ENCODE results near the gene BRICD5.
A peak's percentile ranks its signal among the peaks of the same experiment; 100 is the strongest.
"Not testable (repeated sequence)": the region's sequence is repeated elsewhere in the genome, so short reads cannot be mapped to it uniquely, and the experiment has no call there.

BRICD5 gene

GRCh38 chr16:2210386-2211365 is at the start of gene BRICD5:
Gene BRICD5 (minus strand): TSS chr16:2210863. CDS start chr16:2210833, 30 bp downstream.
- DNase-seq = no peak

GRCh38 chr16:2260250-2260649 is 49.6 kb upstream of the BRICD5 start:
- DNase-seq = no peak

GRCh38 chr16:2258530-2258929 is 47.9 kb upstream of the BRICD5 start:
- DNase-seq = not testable (repeated sequence)

GRCh38 chr16:2257726-2258125 is 47.1 kb upstream of the BRICD5 start:
- no peak for DNase-seq

- no peak for DNase-seq
Observed at GRCh38 chr16:2256531-2257140, 46.0 kb upstream of the BRICD5 start.

GRCh38 chr16:2253293-2253692 is 42.6 kb upstream of the BRICD5 start:
- DNase-seq = no peak

GRCh38 chr16:2252806-2253148 is 42.1 kb upstream of the BRICD5 start:
- DNase-seq = no peak

GRCh38 chr16:2251296-2252111 is 40.8 kb upstream of the BRICD5 start, which contains the start of gene ECI1:
Gene ECI1 (minus strand): TSS chr16:2251587. CDS start chr16:2251566, 21 bp downstream.
- DNase-seq = peak; percentile 81

GRCh38 chr16:2250652-2251295 is 40.1 kb upstream of the BRICD5 start:
- DNase-seq = no peak

GRCh38 chr16:2246301-2246885 is 35.7 kb upstream of the BRICD5 start:
- no peak for DNase-seq

- no peak for DNase-seq
Observed at GRCh38 chr16:2244926-2245795, 34.5 kb upstream of the BRICD5 start.

- no peak for DNase-seq
Observed at GRCh38 chr16:2244301-2244700, 33.6 kb upstream of the BRICD5 start.

- no peak for DNase-seq
Observed at GRCh38 chr16:2243781-2244180, 33.1 kb upstream of the BRICD5 start.

GRCh38 chr16:2243031-2243528 is 32.4 kb upstream of the BRICD5 start:
- no peak for DNase-seq

GRCh38 chr16:2242598-2242997 is 31.9 kb upstream of the BRICD5 start:
- no peak for DNase-seq

GRCh38 chr16:2240331-2240730 is 29.7 kb upstream of the BRICD5 start:
- DNase-seq = not testable (repeated sequence)

GRCh38 chr16:2238838-2239675 is 28.4 kb upstream of the BRICD5 start:
- DNase-seq = no peak

- DNase-seq = no peak
Observed at GRCh38 chr16:2238150-2238837, 27.6 kb upstream of the BRICD5 start.

GRCh38 chr16:2237493-2238149 is 27.0 kb upstream of the BRICD5 start:
- no peak for DNase-seq

Measured in DMS79 (cell line).